Motor neuron (in vitro differentiated cells): ENCODE results near the gene TSPAN18. TPM values are rescaled to one million over a fixed set of nuclear protein-coding genes. Genes with fewer than 3 reads are reported as not detected.

Source experiments
- ATAC-seq, 8 experiments: fragments of 200-7000 bp; cut with Tn5 transposase; replicated peaks in 6 of 8; 2 replicates each; pipeline ENCODE4 v1.8.0; 2021; ENCODE audit warnings: mild to moderate bottlenecking in 8 of 8, moderate library complexity in 8 of 8
- H3K27ac ChIP-seq, 2 donors: fragments of 250-450 bp; sonication (Bioruptor Pico); 2 replicates each; pipeline ENCODE4 v1.9.0; 2021; ENCODE audit warnings: antibody characterized with exemption in 2 of 2, mild to moderate bottlenecking in 2 of 2, moderate library complexity in 1 of 2
- H3K4me1 ChIP-seq, 2 donors: fragments of 250-450 bp; sonication (Bioruptor Pico); replicated peaks in 1 of 2; 2 replicates each; pipeline ENCODE4 v1.6.1; 2021; ENCODE audit warnings: antibody characterized with exemption in 2 of 2, mild to moderate bottlenecking in 2 of 2, moderate library complexity in 1 of 2
- H3K4me3 ChIP-seq, 5 donors: fragments of 250-450 bp; sonication (Bioruptor Pico); 2 replicates each; pipeline ENCODE4 v1.9.0; 2021; ENCODE audit warnings: antibody characterized with exemption in 5 of 5, mild to moderate bottlenecking in 5 of 5, moderate library complexity in 4 of 5
- WGBS, 10 experiments: fragments of 450-650 bp; shearing (Covaris generic); methylation state at CpG; one replicate each; pipeline ENCODE4 v1.0.0; 2022; 5-methylcytosine and 5-hydroxymethylcytosine counted together
- in situ Hi-C, 9 experiments: fragments of 400-800 bp; cut with MboI; loops; one replicate each; pipeline ENCODE4 v1.15.0; 2021; ENCODE audit warnings: low sequenced_read_pairs in 9 of 9, low pct_unique_long_range_greater_than_20kb in 2 of 9; ENCODE audit not compliant: unreplicated experiment in 9 of 9
- total RNA-seq, 8 experiments: library from RNA; unstranded; fragments of 300-600 nt; gene quantifications; 2 replicates each; pipeline versions ENCODE4 v1.2.3 to v1.2.4, GENCODE V29; 2022

Gene TSPAN18
- total RNA-seq, 8 experiments from 2014 or later, result 17.4 to 128 (median 30.2) TPM

DNA sequence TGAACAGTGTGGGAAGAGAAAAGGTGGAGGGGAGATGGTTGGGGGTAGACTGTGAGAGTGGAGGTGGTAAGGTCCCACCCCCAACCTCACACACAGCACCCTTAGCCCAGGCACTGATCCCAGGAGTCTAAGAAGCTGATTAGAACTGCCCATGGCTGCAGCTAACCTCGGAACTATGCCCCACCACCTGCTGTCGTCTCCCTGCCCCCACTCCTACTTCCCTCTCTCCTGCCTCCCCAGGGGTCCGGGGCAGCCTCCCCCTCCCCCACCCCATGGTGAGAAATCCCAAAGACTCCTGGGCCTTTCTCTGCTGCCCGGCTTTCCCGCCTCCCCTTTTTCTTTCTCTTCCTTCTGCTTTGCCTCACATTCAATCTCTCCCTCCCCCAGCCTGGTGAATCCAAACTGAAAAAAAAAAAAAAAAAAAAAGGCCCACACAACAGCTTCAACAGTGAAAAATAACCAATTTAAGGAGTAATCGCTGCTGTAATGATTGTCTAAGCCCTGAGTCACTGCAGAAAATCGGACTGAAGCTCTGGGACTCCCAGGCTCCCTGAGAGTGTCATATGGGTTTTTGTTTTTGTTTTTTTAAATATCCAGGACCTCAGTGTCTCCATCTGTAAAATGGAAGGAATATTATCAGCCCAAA lies 233.6 kb downstream of the TSPAN18 start:
- in situ Hi-C loops, result no loop called here
- peak overlapping the region in 1 of 2 donors; percentile 46 for H3K27ac ChIP-seq
- no peak overlapping the region for H3K4me3 ChIP-seq
- peak in 2 of 8 experiments; percentile 4 to 20 for ATAC-seq
- H3K4me1 ChIP-seq, result peaks cover 53 to 73% of the 10 kb centered on the region in 2 donors
- WGBS, 10 experiments, result 18 to 59% (median 28%) methylated on average over 1 to 4 of the region's 7 CpGs; no CpG with 5 or more reads in 2 of the 10 experiments

- Histone ChIP-seq H3K4me3 (no peak overlapping the region), H3K27ac (no peak overlapping the region), H3K4me1 (peaks cover 36 to 51% of the 10 kb centered on the region in 2 donors)
- WGBS, 10 experiments, result 33 to 100% (median 69%) methylated on average over 1 to 3 of the region's 3 CpGs; no CpG with 5 or more reads in 4 of the 10 experiments
- in situ Hi-C loops, result no loop called here
- no peak for ATAC-seq
Observed at GRCh38 chr11:44962464-44962863, 235.7 kb downstream of the TSPAN18 start.

- in situ Hi-C loops, result no loop called here
Observed at GRCh38 chr11:44963136-44963535, 236.4 kb downstream of the TSPAN18 start.

GRCh38 chr11:44963948-44964347 lies 237.2 kb downstream of the TSPAN18 start:
- WGBS, 10 experiments, result 89 to 100% (median 100%) methylated on average over 1 to 2 of the region's 5 CpGs; no CpG with 5 or more reads in 7 of the 10 experiments
- Histone ChIP-seq H3K4me3 (no peak overlapping the region), H3K4me1 (peaks cover 29 to 44% of the 10 kb centered on the region in 2 donors), H3K27ac (no peak overlapping the region)
- no peak for ATAC-seq
- in situ Hi-C loops, result no loop called here

More at GRCh38 chr11:44963136-44963535, 236.4 kb downstream of the TSPAN18 start:
- H3K4me1 ChIP-seq, result peaks cover 29 to 45% of the 10 kb centered on the region in 2 donors
- WGBS, 10 experiments, result 50 to 60% (median 51%) methylated on average over 1 to 4 of the region's 7 CpGs; no CpG with 5 or more reads in 7 of the 10 experiments
- no peak overlapping the region for H3K4me3 ChIP-seq
- peak overlapping the region in 1 of 2 donors; percentile 12 for H3K27ac ChIP-seq
- peak in 4 of 8 experiments; percentile 45 to 57 (median 52) for ATAC-seq

- in situ Hi-C loops, result no loop called here
- Histone ChIP-seq H3K4me1 (peaks cover 35 to 50% of the 10 kb centered on the region in 2 donors), H3K4me3 (no peak overlapping the region), H3K27ac (peak overlapping the region in 1 of 2 donors; percentile 20)
- no peak for ATAC-seq
- WGBS, 10 experiments, result 46 to 88% (median 69%) methylated on average over 2 to 9 of the region's 9 CpGs; no CpG with 5 or more reads in 5 of the 10 experiments
Observed at GRCh38 chr11:44964526-44965209, 237.9 kb downstream of the TSPAN18 start.

GRCh38 chr11:44966694-44967093 lies 239.9 kb downstream of the TSPAN18 start:
- ATAC-seq, result no peak
- peaks cover 40 to 48% of the 10 kb centered on the region in 2 donors for H3K4me1 ChIP-seq
- in situ Hi-C loops, result no loop called here
- H3K4me3 ChIP-seq, result no peak overlapping the region
- WGBS, 10 experiments, result 33 to 86% (median 60%) methylated on average over 2 to 6 of the region's 6 CpGs; no CpG with 5 or more reads in 4 of the 10 experiments
- H3K27ac ChIP-seq, result no peak overlapping the region

- H3K27ac ChIP-seq, result no peak overlapping the region
- no peak for ATAC-seq
- WGBS, 10 experiments, result 40 to 100% (median 92%) methylated on average over 1 to 2 of the region's 3 CpGs; no CpG with 5 or more reads in 6 of the 10 experiments
- no peak overlapping the region for H3K4me3 ChIP-seq
- in situ Hi-C loops, result no loop called here
- peaks cover 33 to 36% of the 10 kb centered on the region in 2 donors for H3K4me1 ChIP-seq
Observed at GRCh38 chr11:44967930-44968496, 241.3 kb downstream of the TSPAN18 start.

GRCh38 chr11:44968510-44968909 lies 241.7 kb downstream of the TSPAN18 start:
- H3K4me3 ChIP-seq, result no peak overlapping the region
- peaks cover 32 to 35% of the 10 kb centered on the region in 2 donors for H3K4me1 ChIP-seq
- no peak overlapping the region for H3K27ac ChIP-seq
- in situ Hi-C loops, result no loop called here
- no peak for ATAC-seq
- WGBS, 10 experiments, result 29 to 100% (median 82%) methylated on average over 1 to 3 of the region's 3 CpGs; no CpG with 5 or more reads in 1 of the 10 experiments

- WGBS, 10 experiments, result 33 to 86% (median 59%) methylated on average over 1 to 9 of the region's 12 CpGs
- peak overlapping the region in 1 of 2 donors; percentile 27 for H3K27ac ChIP-seq
Observed at GRCh38 chr11:44969651-44970252, 243.0 kb downstream of the TSPAN18 start.

GRCh38 chr11:44970293-44970692 lies 243.5 kb downstream of the TSPAN18 start:
- in situ Hi-C loops, result no loop called here
- WGBS, 10 experiments, result 37 to 84% (median 80%) methylated on average over 1 to 6 of the region's 6 CpGs
- ATAC-seq, result no peak
- Histone ChIP-seq H3K27ac (no peak overlapping the region), H3K4me1 (peaks cover 34% of the 10 kb centered on the region in 2 donors), H3K4me3 (no peak overlapping the region)

More at GRCh38 chr11:44969651-44970252, 243.0 kb downstream of the TSPAN18 start:
- peaks cover 34 to 36% of the 10 kb centered on the region in 2 donors for H3K4me1 ChIP-seq
- in situ Hi-C loops, result no loop called here
- H3K4me3 ChIP-seq, result no peak overlapping the region
- ATAC-seq, result no peak

DNA sequence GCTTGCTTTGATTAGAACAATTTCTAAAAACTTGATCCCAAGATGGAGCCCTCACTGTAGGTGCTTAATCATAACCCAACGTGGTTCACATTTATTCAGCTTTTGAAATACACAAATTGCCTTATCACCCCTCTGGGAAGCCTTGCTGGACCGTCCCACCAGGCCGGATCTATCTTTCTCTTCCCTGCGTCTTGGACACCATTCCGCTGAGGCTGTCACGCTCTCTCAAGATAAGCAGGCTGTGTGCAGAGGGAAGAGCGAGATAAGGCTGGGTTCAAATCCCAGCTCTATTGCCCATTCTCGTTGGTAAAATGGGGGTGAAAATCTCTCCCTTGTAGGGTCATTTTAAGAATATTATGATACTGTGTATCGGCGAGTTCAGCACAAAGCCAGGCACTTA lies 244.4 kb downstream of the TSPAN18 start:
- no peak overlapping the region for H3K4me3 ChIP-seq
- 39 to 100% (median 87%) methylated on average over 1 to 9 of the region's 10 CpGs; no CpG with 5 or more reads in 4 of the 10 experiments for WGBS, 10 experiments
- no peak for ATAC-seq
- no peak overlapping the region for H3K27ac ChIP-seq
- peaks cover 34 to 39% of the 10 kb centered on the region in 2 donors for H3K4me1 ChIP-seq
- in situ Hi-C loops, result no loop called here

DNA sequence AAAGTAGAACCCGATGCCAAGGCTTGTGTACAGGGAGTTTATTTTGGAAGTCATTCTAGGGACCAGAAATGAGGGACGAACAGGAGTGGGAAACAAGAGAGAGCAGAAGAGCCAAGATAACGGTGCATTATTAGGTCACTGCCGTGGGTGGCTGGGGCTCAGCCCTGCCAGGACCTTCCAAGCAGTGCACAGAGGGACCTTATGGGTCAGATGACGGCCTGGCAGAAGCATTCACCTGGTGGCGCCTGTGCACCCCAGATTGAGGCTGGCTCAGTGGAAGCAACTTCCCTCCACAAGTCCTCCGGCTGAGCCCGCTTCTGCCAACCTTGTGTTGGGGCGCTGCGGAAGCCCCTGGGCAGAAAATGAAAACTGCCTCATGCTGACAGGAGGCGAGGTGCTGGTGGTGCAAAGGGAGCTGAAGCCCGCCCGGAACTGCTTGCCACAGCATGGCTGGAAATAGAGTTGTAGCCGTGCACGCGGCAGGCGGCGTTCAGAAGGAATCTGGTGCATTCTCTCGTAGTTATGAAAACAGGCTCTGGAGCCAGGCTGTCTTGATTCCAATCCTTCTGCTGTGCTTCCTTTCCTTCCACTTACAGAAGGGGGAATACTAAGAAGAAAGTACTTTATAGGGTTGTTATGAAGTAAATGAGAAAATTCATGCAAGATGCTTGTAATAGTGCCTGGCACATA lies 246.1 kb downstream of the TSPAN18 start:
- WGBS, 10 experiments, result 0 to 100% (median 82%) methylated on average over 1 to 18 of the region's 19 CpGs; no CpG with 5 or more reads in 2 of the 10 experiments

More for the DNA sequence above, 246.1 kb downstream of the TSPAN18 start:
- in situ Hi-C loops, result no loop called here
- H3K4me3 ChIP-seq, result no peak overlapping the region
- no peak for ATAC-seq
- H3K4me1 ChIP-seq, result peaks cover 39 to 55% of the 10 kb centered on the region in 2 donors
- H3K27ac ChIP-seq, result peak overlapping the region in 1 of 2 donors; percentile 65
